ENCODE data around the gene ADRM1.

The ADRM1 gene

GRCh38 chr20:62336775-62337557, 34.2 kb downstream of the ADRM1 start:
- no peak for DNase-seq (ENCODE audit: low read depth in 3 of 3, low spot score in 1 of 3)

- DNase-seq (ENCODE audit: low read depth in 3 of 3, low spot score in 1 of 3): no peak
These were observed 34.9 kb downstream of the ADRM1 start for GRCh38 chr20:62337558-62338293.

- no peak for DNase-seq (ENCODE audit: low read depth in 3 of 3, low spot score in 1 of 3)
These were observed 35.5 kb downstream of the ADRM1 start for GRCh38 chr20:62338294-62338620.

GRCh38 chr20:62339647-62340062, 36.9 kb downstream of the ADRM1 start:
- no peak for DNase-seq (ENCODE audit: low read depth in 3 of 3, low spot score in 1 of 3)

- DNase-seq (ENCODE audit: low read depth in 3 of 3, low spot score in 1 of 3): no peak
These were observed 40.1 kb downstream of the ADRM1 start for GRCh38 chr20:62342910-62343309.

GRCh38 chr20:62344092-62344491, 41.3 kb downstream of the ADRM1 start:
- DNase-seq (ENCODE audit: low read depth in 3 of 3, low spot score in 1 of 3): no peak

GRCh38 chr20:62344782-62345181, 42.0 kb downstream of the ADRM1 start:
- DNase-seq (ENCODE audit: low read depth in 3 of 3, low spot score in 1 of 3): no peak

- DNase-seq (ENCODE audit: low read depth in 3 of 3, low spot score in 1 of 3): no peak
These were observed 43.0 kb downstream of the ADRM1 start for GRCh38 chr20:62345681-62346370.

GRCh38 chr20:62346398-62347150, 43.8 kb downstream of the ADRM1 start:
- no peak for DNase-seq (ENCODE audit: low read depth in 3 of 3, low spot score in 1 of 3)

GRCh38 chr20:62347151-62347404, 44.3 kb downstream of the ADRM1 start:
- DNase-seq (ENCODE audit: low read depth in 3 of 3, low spot score in 1 of 3): no peak

GRCh38 chr20:62347445-62347844, 44.6 kb downstream of the ADRM1 start:
- DNase-seq (ENCODE audit: low read depth in 3 of 3, low spot score in 1 of 3): no peak

- DNase-seq (ENCODE audit: low read depth in 3 of 3, low spot score in 1 of 3): no peak
These were observed 45.8 kb downstream of the ADRM1 start for GRCh38 chr20:62348604-62349003.

GRCh38 chr20:62349556-62350097, 46.8 kb downstream of the ADRM1 start:
- no peak for DNase-seq (ENCODE audit: low read depth in 3 of 3, low spot score in 1 of 3)

GRCh38 chr20:62350098-62350628, 47.4 kb downstream of the ADRM1 start:
- no peak for DNase-seq (ENCODE audit: low read depth in 3 of 3, low spot score in 1 of 3)

- no peak for DNase-seq (ENCODE audit: low read depth in 3 of 3, low spot score in 1 of 3)
These were observed 48.0 kb downstream of the ADRM1 start for GRCh38 chr20:62350629-62351422.

GRCh38 chr20:62351469-62352401, 48.9 kb downstream of the ADRM1 start:
- DNase-seq (ENCODE audit: low read depth in 3 of 3, low spot score in 1 of 3): no peak

GRCh38 chr20:62352402-62353288, 49.8 kb downstream of the ADRM1 start:
- no peak for DNase-seq (ENCODE audit: low read depth in 3 of 3, low spot score in 1 of 3)

All from stimulated activated CD4-positive, alpha-beta T cell treated with anti-CD3 and anti-CD28 coated beads, TNF-alpha, amount 100 ng/mL, for 1 hour (primary cell).